ENCODE results near the gene CENPB. TPM values are rescaled to one million over a fixed set of nuclear protein-coding genes. Genes with fewer than 3 reads are reported as not detected.

The CENPB gene
- total and polyA plus RNA-seq, 10 of the 15 experiments (the other 5 are each of a cell fraction or from before 2014, with no cell fraction given), result 0.16 to 71.2 (median 14.0) TPM

DNA sequence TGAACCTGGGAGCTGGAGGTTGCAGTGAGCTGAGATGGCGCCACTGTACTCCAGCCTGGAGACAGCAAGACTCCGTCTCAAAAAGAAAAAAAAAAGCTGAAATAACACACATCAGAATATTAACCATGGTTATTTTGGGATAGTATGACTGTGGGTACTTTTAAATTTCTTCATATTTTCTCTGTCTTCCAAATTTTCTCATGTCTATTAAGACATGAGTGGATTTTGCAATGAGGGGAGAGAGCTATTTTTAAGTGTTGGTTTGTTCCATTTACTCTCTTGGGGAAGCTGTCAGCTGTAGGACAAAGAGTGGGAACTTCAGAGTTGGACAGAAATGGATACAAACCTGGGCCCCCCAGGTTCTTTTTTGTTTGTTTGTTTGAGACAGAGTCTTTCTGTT, 29.3 kb downstream of the CENPB start (continued):
- no peak for TF ChIP-seq ZBTB40 (IDR thresholded peaks at IDR 0.05; ENCODE audit: borderline replicate concordance)
- TF ChIP-seq RAD21 (IDR thresholded peaks at IDR 0.05; ENCODE audit: insufficient read depth, low read depth, low read length), result no peak
- no peak for TF ChIP-seq KAT2A (conservative IDR thresholded peaks at IDR 0.05; ENCODE audit: control insufficient read depth, low read depth, low read length)
- TF ChIP-seq NFIC (IDR thresholded peaks at IDR 0.05; ENCODE audit: low read depth, low read length), result no peak
- no peak for TF ChIP-seq IRF5 (IDR thresholded peaks at IDR 0.05; ENCODE audit: borderline replicate concordance)
- no peak for TF ChIP-seq POU2F2 (IDR thresholded peaks at IDR 0.05; ENCODE audit: borderline replicate concordance, low read depth, low read length)
